HG02798 (cell line): ENCODE results near the gene MYO15A.

Source experiments
- ATAC-seq: cut with Tn5 transposase; IDR thresholded peaks from one replicate; pipeline ENCODE4 v1.9.1; 2021; ENCODE audit warnings: mild to moderate bottlenecking; ENCODE audit not compliant: unreplicated experiment, poor library complexity

The MYO15A gene

GRCh38 chr17:18108401-18109312 is at the start of gene MYO15A:
Gene MYO15A, plus strand, starts transcription at chr17:18108756. Its CDS starts 10,045 bp downstream, at chr17:18118801.
- no peak for ATAC-seq

- no peak for ATAC-seq
Measured at GRCh38 chr17:18059283-18059682, 49.3 kb upstream of the MYO15A start.

- no peak for ATAC-seq
Measured at GRCh38 chr17:18064053-18064452, 44.5 kb upstream of the MYO15A start.

- no peak for ATAC-seq
Measured at GRCh38 chr17:18065546-18065945, 43.0 kb upstream of the MYO15A start.

GRCh38 chr17:18066866-18067265 is 41.7 kb upstream of the MYO15A start:
- no peak for ATAC-seq

- no peak for ATAC-seq
Measured at GRCh38 chr17:18069101-18069500, 39.5 kb upstream of the MYO15A start.

GRCh38 chr17:18070861-18071340 is 37.7 kb upstream of the MYO15A start:
- no peak for ATAC-seq

- no peak for ATAC-seq
Measured at GRCh38 chr17:18071751-18072150, 36.8 kb upstream of the MYO15A start.

GRCh38 chr17:18074566-18075272 is 33.8 kb upstream of the MYO15A start:
- no peak for ATAC-seq

- no peak for ATAC-seq
Measured at GRCh38 chr17:18076936-18077335, 31.6 kb upstream of the MYO15A start.

GRCh38 chr17:18079543-18079942 is 29.0 kb upstream of the MYO15A start:
- ATAC-seq, result no peak

GRCh38 chr17:18084256-18084655 is 24.3 kb upstream of the MYO15A start:
- ATAC-seq, result no peak

GRCh38 chr17:18087610-18088491 is 20.7 kb upstream of the MYO15A start, which contains the start of gene DRG2:
Gene DRG2, plus strand, starts transcription at chr17:18087948. Its CDS starts 76 bp downstream, at chr17:18088024.
- ATAC-seq, result peak; percentile 89

GRCh38 chr17:18089613-18090012 is 18.9 kb upstream of the MYO15A start:
- no peak for ATAC-seq

GRCh38 chr17:18093616-18094408 is 14.7 kb upstream of the MYO15A start:
- ATAC-seq, result no peak

GRCh38 chr17:18094409-18094807 is 14.1 kb upstream of the MYO15A start:
- no peak for ATAC-seq

- ATAC-seq, result no peak
Measured at GRCh38 chr17:18099516-18099915, 9.0 kb upstream of the MYO15A start.

GRCh38 chr17:18100616-18101015 is 7.9 kb upstream of the MYO15A start:
- ATAC-seq, result no peak

- no peak for ATAC-seq
Measured at GRCh38 chr17:18101828-18102227, 6.7 kb upstream of the MYO15A start.
